Stimulated activated CD8-positive, alpha-beta memory T cell treated with anti-CD3 and anti-CD28 coated beads, Interleukin-2, amount 100 ng/mL, for 48 hours (primary cell): ENCODE results near the gene CEP295NL.
"Not testable (repeated sequence)": the region's sequence is repeated elsewhere in the genome, so short reads cannot be mapped to it uniquely, and the experiment has no call there.

Experiments
- DNase-seq, 2 donors: peaks; one replicate each; pipeline ENCODE4 v3.0.0-alpha.2; 2020; ENCODE audit warnings: low read depth in 2 of 2

The CEP295NL gene

DNA sequence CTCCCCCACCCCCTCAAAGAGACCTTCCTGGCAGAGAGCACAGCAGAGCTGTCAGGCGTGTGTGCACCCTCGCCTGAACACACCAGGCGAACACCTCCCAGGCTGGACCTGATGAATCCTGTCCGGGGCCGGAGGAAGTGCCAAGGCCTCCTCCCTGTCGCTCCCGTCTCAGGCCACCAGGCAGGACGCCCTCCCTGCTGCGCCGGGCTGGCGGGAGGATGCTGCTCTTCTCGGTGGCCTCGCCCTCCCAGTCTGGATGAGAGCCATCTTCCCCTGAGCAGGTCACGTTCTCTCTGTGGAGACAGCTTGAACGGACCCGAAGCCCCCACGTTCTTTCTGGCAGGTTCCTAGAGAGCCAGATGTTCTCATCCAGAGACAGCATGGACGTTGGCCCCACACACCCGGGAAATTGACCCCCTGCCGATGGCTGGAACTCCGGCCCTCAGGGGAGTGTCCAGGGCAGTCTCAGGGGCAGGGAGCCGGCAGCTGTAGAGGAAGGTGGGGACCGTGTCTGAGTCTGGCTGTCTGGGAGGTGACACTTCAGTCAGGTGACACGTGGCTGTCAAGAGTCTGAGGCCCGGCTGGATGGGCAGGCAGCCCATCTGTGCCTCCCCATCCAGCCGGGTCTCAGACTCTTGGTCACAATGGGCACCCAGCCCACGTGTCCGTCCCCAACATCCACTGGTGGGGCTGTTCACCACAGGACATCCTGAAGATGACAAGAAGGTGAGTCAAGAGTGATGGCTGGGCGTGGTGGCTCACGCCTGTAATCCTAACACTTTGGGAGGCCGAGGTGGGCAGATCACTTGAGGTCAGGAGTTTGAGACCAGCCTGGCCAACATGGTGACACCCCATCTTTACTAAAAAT lies 27.1 kb upstream of the CEP295NL start:
- no peak for DNase-seq

DNA sequence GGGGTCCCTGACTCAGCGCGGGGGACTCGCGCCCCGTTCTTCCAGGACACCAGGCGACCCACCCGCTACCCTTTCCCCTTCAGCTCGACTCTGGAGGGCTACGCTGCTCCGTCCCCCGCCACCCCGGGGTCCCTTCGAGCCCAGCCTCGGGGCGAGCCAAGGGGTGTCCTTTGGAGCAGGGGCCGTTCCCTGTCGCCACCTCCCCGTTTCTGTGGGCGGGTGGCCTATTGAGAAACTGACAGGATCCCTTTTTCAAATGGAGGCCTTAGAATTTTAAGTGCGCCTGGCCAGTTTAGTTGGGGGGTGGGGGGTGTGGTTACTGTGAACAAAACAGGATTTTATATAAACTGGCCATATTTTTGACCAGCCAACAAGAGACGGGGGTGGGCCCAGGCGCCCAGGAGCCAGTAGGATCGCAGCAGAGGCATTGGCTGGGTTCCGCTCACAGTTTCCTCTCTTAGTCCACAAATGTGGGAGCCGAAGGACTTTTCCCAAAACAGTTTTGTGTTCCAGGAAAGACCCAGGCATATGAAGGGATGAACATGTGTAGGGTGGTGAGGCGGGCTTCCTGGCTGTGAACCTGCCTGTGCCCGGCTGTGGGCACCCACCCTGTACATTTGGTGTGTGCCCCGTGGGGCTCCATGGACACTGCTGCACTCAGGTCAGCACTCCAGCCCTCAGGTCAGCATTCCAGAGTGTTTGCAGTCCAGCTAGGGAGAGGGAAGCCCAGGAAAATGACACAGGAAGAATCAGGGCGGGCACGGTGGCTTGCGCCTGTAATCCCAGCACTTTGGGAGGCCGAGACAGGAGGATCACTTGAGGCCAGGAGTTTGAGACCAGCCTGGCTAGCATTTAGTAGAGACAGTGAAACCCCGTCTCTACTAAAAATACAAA lies 22.9 kb upstream of the CEP295NL start:
- DNase-seq, result no peak

DNA sequence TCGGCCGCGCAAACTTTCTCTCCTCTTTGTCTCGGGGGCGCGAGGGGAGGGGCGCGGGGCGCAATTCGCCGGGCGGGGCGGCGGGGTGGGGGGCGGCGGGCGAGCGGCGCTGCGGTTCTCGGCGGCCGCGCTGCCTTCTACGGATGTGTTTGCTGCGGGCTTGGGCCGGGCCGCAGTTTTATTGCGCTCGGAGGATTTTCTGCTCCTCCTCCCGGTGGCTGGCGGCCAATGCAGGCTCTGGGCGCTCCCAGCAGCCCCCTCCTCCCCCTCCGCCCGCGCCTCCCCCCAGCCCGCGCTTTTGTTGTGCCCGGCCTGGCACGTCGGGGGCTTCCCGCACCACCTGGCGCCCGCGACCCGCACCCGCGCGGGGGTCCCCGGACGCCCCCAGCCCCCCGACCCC lies 22.2 kb upstream of the CEP295NL start, which contains the start of gene TIMP2:
Gene TIMP2, minus strand, starts transcription at position 154 of the 400 bp plus-strand sequence. CDS start 299 bp downstream, outside the sequence.
- peak; percentile 32 to 43 for DNase-seq

DNA sequence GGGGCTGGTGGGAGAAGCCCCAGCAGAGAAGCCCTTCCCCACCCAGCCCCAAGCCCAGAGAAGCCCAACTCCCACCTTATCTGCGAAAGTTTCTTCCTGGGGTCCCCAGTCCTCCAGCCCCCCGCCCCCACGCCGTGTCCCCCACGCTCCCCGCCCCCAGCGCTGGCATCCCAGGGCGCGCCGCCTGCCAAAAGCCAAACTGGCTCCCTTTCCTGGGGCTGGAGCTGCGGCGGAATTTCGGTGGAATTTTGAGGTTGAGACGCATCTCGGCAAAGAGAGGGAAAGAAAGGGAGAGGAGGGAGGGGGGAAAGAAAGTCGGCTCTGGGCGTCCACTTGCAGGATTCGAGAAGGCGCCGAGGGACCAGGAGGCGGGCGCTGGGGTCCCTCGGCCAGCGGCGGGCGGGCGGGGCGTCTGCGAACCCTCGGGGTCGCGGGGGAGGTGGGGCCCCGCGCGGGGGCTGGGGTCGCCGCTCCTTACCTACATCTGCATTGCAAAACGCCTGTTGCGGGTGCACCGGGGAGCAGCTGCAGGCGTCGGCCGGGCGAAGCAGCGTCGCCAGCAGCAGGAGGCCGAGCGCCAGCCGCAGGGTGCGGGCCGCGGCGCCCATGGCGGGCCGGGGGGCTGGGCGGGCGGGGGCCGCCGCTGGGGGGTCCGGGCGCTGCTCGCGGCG lies 21.6 kb upstream of the CEP295NL start:
- DNase-seq, result no peak

DNA sequence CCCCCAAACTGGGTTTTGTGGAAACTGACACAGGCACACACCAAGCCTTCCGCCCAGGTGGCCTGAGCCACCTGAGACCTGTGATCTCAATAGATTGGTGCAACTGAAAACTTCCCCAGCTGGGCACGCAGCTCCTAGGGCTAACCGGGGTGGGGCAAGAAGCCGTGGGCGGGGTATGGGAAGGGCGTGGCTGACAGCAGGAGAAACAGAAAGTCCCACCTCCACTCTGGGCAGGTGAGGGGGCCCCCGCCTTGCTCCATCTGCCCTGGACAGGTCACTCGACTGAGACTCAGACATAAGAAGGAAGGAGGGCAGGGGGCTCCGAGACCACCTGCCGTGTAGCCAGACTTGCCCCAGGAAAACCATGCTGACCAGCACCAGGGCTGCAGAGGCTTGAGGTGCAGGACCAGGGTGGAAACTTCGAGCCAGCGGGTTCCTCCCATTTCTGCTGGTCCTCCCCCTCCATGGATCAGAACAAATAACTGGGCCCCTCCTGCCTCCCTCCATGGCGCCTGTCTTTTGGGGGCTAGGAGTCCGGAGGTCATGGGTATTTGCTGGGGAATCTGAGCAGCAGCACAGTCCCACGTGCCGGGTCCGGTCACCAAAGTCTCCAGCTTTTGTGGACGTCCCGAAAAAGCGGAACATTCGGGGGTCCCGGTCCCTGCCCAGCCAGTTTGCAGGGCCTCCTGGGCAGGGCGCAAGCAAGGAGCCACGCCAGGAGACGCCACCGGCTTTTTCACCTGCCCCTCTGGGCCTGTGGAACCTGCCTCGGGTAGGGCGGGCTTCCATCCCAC lies 20.9 kb upstream of the CEP295NL start:
- DNase-seq, result peak; percentile 36 to 45

DNA sequence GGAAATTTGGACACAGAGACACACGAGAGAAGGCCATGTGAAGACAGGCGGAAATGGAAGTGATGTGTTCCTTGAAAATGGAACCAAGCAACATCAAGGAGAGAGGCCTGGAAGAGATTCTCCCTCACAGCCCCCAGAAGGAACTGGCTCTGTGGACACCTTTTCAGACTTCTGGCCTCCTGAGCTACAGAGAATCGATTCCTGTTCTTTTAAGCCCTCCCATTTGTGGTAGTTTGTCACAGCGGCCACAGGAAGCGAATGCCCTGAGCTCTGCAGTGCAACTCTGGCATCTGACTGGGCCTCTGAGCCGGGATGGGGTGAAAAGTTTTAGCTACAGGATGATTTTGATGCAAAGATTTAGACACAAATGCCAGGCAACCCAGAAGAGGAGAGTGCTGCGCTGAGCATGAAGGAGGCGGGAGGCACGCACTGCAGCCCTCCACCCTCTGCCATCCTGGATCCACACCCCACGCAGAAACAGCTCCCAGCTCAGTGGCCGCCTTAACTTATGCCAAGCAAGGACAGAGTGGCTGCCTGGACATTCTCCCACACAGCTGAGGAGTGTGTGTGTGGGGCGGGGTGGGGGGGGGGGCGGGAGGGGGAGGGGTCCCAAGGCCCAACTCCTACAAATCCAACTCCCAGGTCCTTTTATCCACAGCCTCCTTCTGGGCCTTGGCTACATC lies 20.0 kb upstream of the CEP295NL start:
- DNase-seq, result no peak

DNA sequence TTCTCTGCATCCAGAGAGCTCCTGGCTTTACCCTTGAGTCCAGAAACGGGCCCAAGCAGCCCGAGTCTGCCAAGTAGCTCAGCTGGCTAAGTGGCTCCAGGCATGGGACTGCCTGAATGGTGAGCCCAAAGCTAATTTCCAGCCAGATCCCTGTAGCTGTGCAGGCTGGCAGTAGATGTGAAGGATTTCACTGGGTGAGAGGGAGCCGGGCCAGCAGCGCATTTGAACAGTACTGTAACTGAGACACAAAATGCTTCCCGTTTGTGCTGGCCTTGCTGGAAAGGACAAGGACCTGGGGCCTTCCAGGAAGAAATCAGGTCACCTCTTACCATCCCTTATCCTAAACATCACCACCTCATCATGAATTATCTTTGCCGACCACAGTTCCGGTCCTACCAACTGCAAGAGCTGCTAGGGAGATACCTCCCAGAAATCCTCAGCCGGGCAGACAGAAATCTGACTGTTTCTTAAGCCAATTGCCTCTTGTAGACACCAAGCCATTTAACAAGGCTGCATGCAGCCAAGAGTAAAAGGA lies 18.5 kb upstream of the CEP295NL start:
- DNase-seq, result no peak

DNA sequence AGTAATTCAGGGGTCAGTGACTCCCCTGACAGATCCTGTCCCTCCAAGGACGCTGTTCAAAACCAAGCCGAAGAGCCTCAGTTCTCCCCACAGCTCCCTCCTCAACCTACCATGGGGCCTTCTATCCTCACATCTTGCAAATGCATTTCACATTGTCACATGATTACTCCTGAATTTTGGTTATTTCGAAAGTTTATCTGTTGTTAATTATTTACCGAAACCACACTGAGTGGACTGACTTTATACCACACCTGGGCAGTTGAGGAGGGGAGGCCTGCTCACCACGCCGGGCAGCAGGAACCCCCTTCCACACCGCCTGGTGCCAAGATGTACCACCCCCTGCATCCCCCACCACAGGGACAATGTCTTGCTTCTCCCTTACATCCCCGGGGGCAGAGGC lies 17.5 kb upstream of the CEP295NL start:
- DNase-seq, result no peak

DNA sequence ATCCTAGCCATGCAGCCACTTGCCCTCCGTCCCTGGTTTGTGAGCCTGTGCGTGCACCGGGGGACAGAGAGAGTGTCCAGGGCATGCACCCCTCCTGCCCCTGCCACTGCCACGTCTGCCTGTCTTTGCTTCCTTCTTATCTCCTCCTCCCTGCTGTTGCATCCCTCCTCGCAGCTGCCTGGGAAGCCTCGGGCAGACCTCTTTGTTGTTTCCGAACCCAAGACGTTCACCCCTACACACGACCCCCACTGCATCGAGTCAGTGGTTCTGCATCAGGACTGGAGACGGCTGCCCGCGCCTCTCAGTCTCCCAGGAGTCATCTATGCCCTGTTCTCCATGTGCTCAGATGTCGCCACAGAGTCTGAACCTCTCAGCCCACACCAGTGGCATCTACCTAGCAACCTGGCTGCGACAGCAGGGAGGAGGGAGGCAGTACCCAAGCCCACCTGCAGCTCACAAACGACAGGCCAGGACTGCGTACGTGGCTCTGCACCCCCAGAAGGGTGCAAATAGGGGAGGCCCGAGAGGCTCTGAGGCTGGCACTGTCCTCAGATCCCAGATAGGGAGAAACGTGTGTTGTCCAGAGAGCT lies 17.0 kb upstream of the CEP295NL start:
- DNase-seq, result no peak

DNA sequence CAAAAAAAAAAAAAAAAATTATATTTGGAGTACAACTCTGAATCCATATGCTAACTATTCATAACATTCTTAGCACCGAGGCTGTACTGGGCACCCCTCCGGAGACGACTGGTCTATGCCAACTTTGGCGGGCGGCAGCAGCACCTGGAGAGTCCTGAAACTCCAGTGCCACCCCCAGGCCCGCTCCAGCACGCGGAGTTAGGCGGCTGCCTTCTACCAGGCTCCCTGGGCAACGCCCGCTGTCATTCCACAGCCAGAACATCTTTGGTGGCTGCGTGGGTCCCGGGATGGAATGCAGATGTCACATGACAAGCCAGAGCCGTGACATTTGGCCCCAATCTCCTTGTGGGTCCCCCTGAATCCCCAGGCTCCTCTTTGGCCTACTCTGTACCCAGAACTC lies 16.0 kb upstream of the CEP295NL start:
- DNase-seq, result no peak

DNA sequence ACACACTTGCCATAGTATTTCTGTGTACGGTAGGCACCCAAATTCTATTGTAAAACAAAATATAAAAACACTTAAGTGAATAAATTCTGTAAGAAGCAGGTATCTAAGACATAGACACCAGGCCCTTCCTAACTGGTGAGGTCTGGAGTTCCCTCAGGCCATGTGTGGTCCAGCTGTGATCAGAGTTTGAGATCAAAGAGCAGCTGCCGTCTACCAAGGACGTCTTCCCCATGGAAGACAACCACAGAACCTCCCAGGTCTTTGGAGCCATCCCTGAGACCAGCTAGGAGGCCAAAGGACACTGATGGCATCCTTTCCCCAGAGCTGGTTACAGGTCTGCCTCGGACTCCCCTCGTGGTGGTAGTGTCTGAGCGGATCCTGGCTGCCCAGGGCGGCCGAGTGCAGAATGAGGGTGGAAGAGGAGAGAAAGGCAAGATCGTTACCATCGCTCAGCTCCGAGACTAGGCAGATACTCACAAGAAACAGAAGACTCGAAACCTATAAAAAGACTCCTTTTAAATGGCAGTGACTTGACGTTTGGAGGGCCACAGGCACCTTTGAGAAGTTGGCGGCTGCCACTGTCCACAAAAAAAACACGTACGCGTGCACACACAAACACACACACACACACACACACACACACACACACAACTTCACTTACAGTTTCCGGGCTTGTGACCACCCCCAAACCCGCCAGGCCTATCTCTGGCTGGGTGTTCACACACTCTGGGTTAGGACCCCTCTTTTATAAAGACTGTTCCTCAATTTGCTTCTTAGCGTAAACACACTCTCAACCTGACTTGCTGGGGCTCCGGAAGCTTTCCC lies 14.7 kb upstream of the CEP295NL start:
- DNase-seq, result no peak

DNA sequence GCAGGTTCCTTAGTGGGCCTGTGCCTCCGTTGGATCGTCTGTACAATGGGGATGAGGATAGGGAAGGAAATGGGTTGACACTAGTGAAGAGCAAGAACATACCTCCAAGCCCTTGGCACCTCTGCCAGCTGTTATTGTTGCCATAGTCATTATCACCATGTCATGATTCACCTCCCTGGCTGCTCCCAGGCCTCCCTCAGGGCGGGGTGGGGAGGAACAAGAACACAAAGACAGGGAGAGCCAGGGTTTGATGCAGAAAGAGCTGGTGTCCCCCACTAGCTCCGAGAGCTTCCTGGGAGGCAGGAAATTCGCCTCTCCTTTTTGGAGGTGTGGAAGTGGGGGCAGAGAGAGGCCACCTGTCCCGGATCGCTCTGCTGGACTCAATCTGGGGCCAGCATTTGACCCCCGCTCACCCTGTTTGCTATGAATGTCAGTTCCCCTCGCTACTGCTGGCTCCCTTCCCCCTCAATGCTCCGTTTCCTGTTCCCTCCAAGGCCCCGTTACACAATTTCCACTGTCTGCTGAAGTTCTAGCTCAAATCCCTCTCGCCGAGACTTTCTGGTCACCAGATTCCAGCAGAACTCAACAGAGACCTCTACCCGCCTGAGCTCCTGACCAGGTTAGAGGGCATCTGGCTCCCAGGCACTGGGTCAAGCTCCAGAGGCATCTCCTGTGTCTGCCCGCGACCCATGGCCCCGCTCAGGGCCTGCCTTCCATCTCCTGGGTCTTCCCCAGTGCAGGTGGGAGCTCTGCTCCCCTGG lies 13.1 kb upstream of the CEP295NL start:
- no peak for DNase-seq

DNA sequence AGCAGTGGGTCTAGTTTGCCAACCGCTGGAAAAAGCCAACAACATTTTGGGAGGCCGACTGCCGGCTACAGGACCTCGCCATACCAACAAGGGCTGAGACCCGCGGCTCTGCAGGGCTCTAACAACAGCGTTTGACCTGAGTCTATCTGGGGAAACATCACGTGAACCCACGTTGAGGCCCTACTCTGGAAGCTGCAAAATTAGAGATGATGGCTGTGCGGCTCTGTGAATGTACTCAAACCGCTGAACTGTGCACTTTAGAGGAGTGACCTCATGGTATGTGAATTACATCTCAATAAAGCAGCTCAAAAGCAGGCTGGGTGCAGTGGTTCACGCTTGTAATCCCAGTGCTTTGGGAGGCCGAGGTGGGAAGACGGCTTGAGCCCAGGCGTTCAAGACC lies 10.1 kb upstream of the CEP295NL start:
- DNase-seq, result no peak

DNA sequence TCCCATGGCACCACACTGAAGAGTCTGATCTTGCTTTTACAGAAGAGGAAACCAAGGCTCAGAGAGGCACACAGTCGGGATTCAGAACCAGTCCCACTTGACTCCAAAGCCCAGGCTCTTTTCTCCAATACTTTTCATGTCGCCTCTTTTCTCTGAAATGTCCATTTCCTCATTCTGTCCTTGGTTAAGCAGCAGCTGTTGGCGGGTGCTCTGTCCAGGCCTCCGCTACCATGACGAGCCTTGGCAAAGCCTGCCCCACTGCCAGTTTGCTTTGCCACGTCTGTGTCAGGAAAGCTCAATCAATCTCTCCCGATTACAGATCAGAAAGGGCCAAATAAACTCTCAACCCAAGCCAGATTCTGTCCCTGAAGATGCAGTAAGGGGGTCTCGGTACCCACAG lies 9.1 kb upstream of the CEP295NL start:
- DNase-seq, result no peak

DNA sequence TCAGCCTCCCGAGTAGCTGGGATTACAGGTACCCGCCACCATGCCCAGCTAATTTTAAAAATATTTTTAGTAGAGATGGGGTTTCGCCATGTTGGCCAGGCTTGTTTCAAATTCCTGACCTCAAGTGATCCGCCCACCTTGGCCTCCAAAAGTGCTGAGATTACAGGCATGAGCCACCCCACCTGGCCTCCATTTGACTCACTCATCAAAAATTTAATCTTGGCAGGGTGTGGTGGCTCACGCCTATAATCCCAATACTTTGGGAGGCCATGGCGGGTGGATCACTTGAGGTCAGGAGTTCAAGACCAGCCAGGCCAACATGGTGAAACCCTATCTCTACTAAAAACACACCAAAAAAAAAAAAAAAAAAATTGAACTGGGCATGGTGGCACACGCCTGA lies 8.5 kb upstream of the CEP295NL start:
- not testable (repeated sequence) for DNase-seq

DNA sequence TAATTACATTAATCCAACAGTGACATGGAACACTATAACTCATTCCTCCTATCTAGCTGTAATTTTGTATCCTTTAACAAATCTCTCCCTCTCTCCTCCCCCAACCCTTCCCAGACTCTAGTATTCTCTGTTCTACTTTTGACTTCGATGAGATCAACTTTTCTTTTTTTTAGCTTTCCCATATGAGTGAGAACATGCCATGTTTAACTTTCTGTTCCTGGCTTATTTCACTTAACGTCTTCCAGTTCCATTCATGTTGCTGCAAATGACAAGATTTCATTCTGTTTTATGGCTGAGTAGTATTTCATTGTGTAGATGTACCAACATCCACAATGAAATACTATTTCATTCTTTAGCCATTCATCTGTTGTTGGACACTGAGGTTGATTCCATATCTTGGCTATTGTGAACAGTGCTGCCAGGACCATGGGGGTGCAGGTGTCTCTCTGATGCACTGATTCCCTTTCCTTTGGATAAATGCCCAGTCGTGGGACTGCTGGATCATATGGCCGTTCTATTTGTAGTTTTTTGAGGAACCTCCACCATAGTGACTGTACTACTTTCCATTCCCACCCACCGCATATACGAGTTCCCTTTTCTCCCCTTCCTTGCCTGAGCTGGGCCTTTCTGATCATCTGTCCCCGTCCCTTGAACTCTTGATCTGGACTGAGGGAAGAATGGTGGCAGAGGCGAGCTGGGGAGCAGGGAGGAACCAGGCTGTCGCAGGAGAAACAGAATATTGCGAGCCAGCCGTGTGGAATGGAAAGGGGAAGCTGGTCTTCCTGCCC lies 7.7 kb upstream of the CEP295NL start:
- no peak for DNase-seq

DNA sequence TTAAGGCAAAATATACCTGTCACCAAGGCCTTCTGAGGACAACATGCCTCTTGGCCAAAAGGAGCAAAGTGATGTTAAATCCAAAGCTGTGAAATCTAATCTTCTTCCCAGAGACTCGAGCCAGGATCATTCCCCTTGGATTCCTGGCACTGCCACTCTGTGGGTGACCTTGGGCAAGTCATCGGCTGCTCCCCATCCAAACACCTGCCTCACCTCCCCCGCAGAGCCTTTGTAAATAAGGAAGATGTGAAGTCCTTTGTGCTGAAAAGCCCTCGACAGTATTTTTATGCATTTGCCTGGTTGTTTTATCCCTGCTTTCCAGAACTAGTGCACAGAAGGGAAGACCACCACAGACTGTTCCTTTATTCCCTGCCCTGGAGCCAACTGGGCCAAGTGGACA lies 5.4 kb upstream of the CEP295NL start:
- DNase-seq, result no peak

DNA sequence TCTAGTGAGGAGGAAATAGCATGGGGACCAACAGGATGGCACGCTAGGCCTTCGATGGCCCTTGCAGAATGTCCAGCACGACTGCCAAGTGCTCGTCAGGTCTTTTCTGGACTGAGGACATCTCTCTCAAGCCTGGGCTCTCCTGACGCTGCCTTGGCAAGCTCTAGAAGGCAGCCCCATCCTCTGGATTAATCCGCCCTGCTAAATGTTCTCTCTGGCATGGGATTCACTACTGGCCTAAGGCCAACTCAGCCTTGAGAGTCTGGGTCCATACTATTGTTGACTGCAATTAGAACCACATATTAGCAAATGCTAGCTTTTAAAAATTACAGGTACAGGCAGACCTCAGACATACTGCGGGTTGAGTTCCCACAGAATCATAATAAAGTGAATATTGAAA lies 2.5 kb upstream of the CEP295NL start:
- no peak for DNase-seq
